ENCODE data around the gene SPRY1. TPM values are rescaled to one million over a fixed set of nuclear protein-coding genes. Genes with fewer than 3 reads are reported as not detected.

The SPRY1 gene
- total and polyA plus RNA-seq, 2 of the 8 experiments (the other 6 are each of a cell fraction or from before 2014, with no cell fraction given), result 11.7 to 56.2 TPM

DNA sequence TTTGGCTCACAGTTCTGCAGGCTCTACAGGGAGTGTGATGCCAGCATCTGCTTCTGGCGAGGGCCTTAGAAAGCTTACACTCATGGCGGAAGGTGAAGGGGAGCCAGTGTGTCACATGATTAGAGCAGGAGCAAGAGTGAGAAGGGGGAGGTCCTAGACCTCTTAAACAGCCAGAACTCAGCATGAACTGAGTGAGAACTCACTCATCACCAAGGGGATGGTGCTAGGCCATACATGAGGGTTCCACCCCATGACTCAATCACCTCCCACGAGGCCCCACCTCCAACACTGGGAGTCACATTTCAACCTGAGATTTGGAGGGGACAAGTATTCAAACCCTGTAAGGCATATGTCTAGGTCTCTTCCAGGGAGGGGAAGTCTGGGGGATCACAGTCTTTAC, 33.4 kb downstream of the SPRY1 start:
- no peaks in the 10 kb centered on the region for H3K4me1 ChIP-seq (replicated peaks in 1 of 4; ENCODE audit: control insufficient read depth in 3 of 4, insufficient read depth in 4 of 4, low read length in 3 of 4)

More for the DNA sequence above, 33.4 kb downstream of the SPRY1 start:
- H4K5ac ChIP-seq (ENCODE audit: insufficient read length, low read depth, low read length), result no peak overlapping the region
- H2AK5ac ChIP-seq (ENCODE audit: low read depth, low read length), result no peak overlapping the region
- H4K91ac ChIP-seq (replicated peaks; ENCODE audit: insufficient read length, low read length), result no peak overlapping the region
- no peak overlapping the region; the same call in 1 of the 2 replicates for H2BK15ac ChIP-seq (ENCODE audit: low read length)
- H3K27ac ChIP-seq (ENCODE audit: low read depth, low read length), result no peak overlapping the region
- POLR2A ChIA-PET (ENCODE audit: partially characterized antibody), result no interaction called here
- H3K23ac ChIP-seq (ENCODE audit: insufficient read length), result no peak overlapping the region
- no peaks in the 10 kb centered on the region for H4K20me1 ChIP-seq (replicated peaks in 1 of 2; ENCODE audit: control insufficient read depth in 1 of 2, insufficient read depth in 2 of 2, low read length in 2 of 2)
- no peak overlapping the region for H3K14ac ChIP-seq (ENCODE audit: insufficient read length)
- no peaks in the 10 kb centered on the region for H3K23me2 ChIP-seq (ENCODE audit: low read depth, low read length)
- FAIRE-seq (no peak), DNase-seq (ENCODE audit: low read depth in 1 of 2, low spot score in 2 of 2) (no peak)
- no peak overlapping the region for H2BK120ac ChIP-seq (replicated peaks; ENCODE audit: low read depth, low read length)
- no peaks in the 10 kb centered on the region for H3K27me3 ChIP-seq (replicated peaks in 1 of 4; ENCODE audit: control insufficient read depth in 3 of 4, extremely low read depth in 1 of 4, insufficient read depth in 3 of 4, low read length in 3 of 4)
- H3K4me2 ChIP-seq (ENCODE audit: insufficient read depth in 1 of 2, low read depth in 2 of 2, low read length in 2 of 2), result no peak overlapping the region
- peak overlapping the region; percentile 62; the same call in 1 of the 2 replicates for H2AFZ ChIP-seq (ENCODE audit: low read length)
- H4K8ac ChIP-seq (ENCODE audit: extremely low read depth, insufficient read depth, low read length), result no peak overlapping the region
- 91% methylated on average over 3 of the region's 3 CpGs; no CpG with 5 or more reads in 1 of the 2 experiments for WGBS, 2 experiments (ENCODE audit: extremely low coverage in 1 of 2, insufficient coverage in 1 of 2, insufficient read length in 1 of 2, insufficient replicate concordance in 2 of 2, low coverage in 1 of 2, low lambda C conversion rate in 2 of 2, missing lambda C conversion rate in 1 of 2)
- no peaks in the 10 kb centered on the region for H3K79me1 ChIP-seq (ENCODE audit: low read depth, low read length)
- 0 out of 2 replicates have a peak overlapping the region, but pooled peaks have one; percentile 27 for H2BK12ac ChIP-seq (ENCODE audit: low read depth, low read length)
- H3K18ac ChIP-seq (ENCODE audit: extremely low read depth, low read length), result no peak overlapping the region
- H3K4me3 ChIP-seq (ENCODE audit: extremely low read depth in 1 of 4, insufficient read depth in 2 of 4, low read depth in 3 of 4, low read length in 4 of 4), result no peak overlapping the region
- CTCF ChIA-PET (ENCODE audit: partially characterized antibody), result interaction anchor here (0.7 kb wide), 1 partner anchor 352 kb away, joined by 3 read pairs; no protein-coding TSS in a partner anchor
- H3K79me2 ChIP-seq (ENCODE audit: control insufficient read depth in 1 of 2, insufficient read depth in 2 of 2, low read length in 2 of 2), result no peaks in the 10 kb centered on the region
- TF ChIP-seq SIN3A (conservative IDR thresholded peaks at IDR 0.05 in 1 of 2, IDR thresholded peaks at IDR 0.05 in 1 of 2; ENCODE audit: low read depth in 1 of 2, low read length in 2 of 2) (no peak), BCL11A (IDR thresholded peaks at IDR 0.05; ENCODE audit: low read depth in 2 of 2, low read length in 2 of 2) (no peak), EZH2 (IDR thresholded peaks at IDR 0.05; ENCODE audit: low read depth, low read length, severe bottlenecking) (no peak), CBX5 (IDR thresholded peaks at IDR 0.05; ENCODE audit: low read depth, low read length) (no peak), HDAC2 (IDR thresholded peaks at IDR 0.05; ENCODE audit: borderline replicate concordance in 1 of 2, low read depth in 2 of 2, low read length in 2 of 2) (no peak), TCF12 (IDR thresholded peaks at IDR 0.05; ENCODE audit: low read depth, low read length) (no peak), POLR2AphosphoS5 (IDR thresholded peaks at IDR 0.05; ENCODE audit: low read depth, low read length) (no peak), GTF2F1 (IDR thresholded peaks at IDR 0.05; ENCODE audit: borderline replicate concordance, low read depth, low read length) (no peak), CTBP2 (IDR thresholded peaks at IDR 0.05; ENCODE audit: borderline replicate concordance, insufficient read depth, insufficient read length, low read length) (no peak), MAFK (IDR thresholded peaks at IDR 0.05; ENCODE audit: low read depth, low read length) (no peak), KDM5A (IDR thresholded peaks at IDR 0.05; ENCODE audit: low read length) (no peak)
- TF ChIP-seq, protein P1, sequence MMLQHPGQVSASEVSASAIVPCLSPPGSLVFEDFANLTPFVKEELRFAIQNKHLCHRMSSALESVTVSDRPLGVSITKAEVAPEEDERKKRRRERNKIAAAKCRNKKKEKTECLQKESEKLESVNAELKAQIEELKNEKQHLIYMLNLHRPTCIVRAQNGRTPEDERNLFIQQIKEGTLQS (IDR thresholded peaks at IDR 0.05; ENCODE audit: insufficient read depth, low read depth, low read length), result no peak
- no peak overlapping the region for H2BK5ac ChIP-seq (ENCODE audit: low read depth, low read length)
- peaks cover 0 to 5% of the 10 kb centered on the region in 2 experiments; a peak in 3 of 4 replicates for H3K9me3 ChIP-seq (ENCODE audit: insufficient read depth in 2 of 2, low read depth in 1 of 2, low read length in 1 of 2)
- H3K36me3 ChIP-seq (ENCODE audit: control insufficient read depth in 2 of 4, insufficient read depth in 4 of 4, low read length in 3 of 4), result no peaks in the 10 kb centered on the region
- H2BK20ac ChIP-seq (ENCODE audit: low read length), result no peak overlapping the region; the same call in 1 of the 2 replicates
- no peak overlapping the region for H3K9ac ChIP-seq (replicated peaks in 1 of 4; ENCODE audit: extremely low read depth in 1 of 4, low read depth in 3 of 4, low read length in 3 of 4)
- H3K4ac ChIP-seq (replicated peaks; ENCODE audit: insufficient read length, low read depth, low read length), result no peak overlapping the region
- H3K56ac ChIP-seq (replicated peaks; ENCODE audit: insufficient read length, low read depth, low read length), result no peak overlapping the region
